Measurements from ENCODE around the gene RAD18. TPM values are rescaled to one million over a fixed set of nuclear protein-coding genes. Genes with fewer than 3 reads are reported as not detected.

RAD18 gene
- polyA plus RNA-seq, 1 of the 3 experiments (the other 2 are of a cell fraction), result 5.7 TPM

- peaks cover 0 to 6% of the 10 kb centered on the region in 2 experiments; a peak in 1 of 4 replicates for H3K4me1 ChIP-seq (ENCODE audit: control insufficient read depth in 1 of 2, insufficient read depth in 2 of 2, low read depth in 1 of 2, low read length in 1 of 2)
- H3K9ac ChIP-seq, result no peak overlapping the region
- no peak overlapping the region for H2AFZ ChIP-seq (ENCODE audit: low read depth)
- H3K27me3 ChIP-seq (ENCODE audit: insufficient read depth), result no peaks in the 10 kb centered on the region
- no peak overlapping the region for H3K4me3 ChIP-seq (ENCODE audit: low read depth in 2 of 2, low read length in 1 of 2)
- no peak for DNase-seq
- ChIA-PET POLR2A (no interaction called here), CTCF (interaction anchor here (1.2 to 1.7 kb wide), 3 partner anchors 10 to 318 kb away, joined by 3 to 4 read pairs (median 4); partner anchors contain the start of gene OXTR)
- no peaks in the 10 kb centered on the region for H3K9me3 ChIP-seq
- H3K4me2 ChIP-seq, result no peak overlapping the region
- 84% methylated on average over 6 of the region's 6 CpGs for WGBS (ENCODE audit: low lambda C conversion rate)
- no peaks in the 10 kb centered on the region for H3K9me2 ChIP-seq
- H3F3A ChIP-seq (replicated peaks; ENCODE audit: insufficient read depth), result no peaks in the 10 kb centered on the region
- H3K27ac ChIP-seq (ENCODE audit: low read depth in 2 of 2, low read length in 1 of 2), result no peak overlapping the region
- no peaks in the 10 kb centered on the region for H3K36me3 ChIP-seq (replicated peaks in 1 of 2; ENCODE audit: control insufficient read depth in 1 of 2, insufficient read depth in 2 of 2, low read length in 1 of 2)
- TF ChIP-seq NRF1 (IDR thresholded peaks at IDR 0.05; ENCODE audit: low read depth, low read length) (no peak), RCOR1 (IDR thresholded peaks at IDR 0.05; ENCODE audit: low read length) (no peak), RFX5 (IDR thresholded peaks at IDR 0.05; ENCODE audit: low read length) (no peak), JUND (IDR thresholded peaks at IDR 0.05) (no peak), POLR2AphosphoS5 (IDR thresholded peaks at IDR 0.05; ENCODE audit: low read depth, low read length) (no peak), CHD2 (IDR thresholded peaks at IDR 0.05; ENCODE audit: low read length, partially characterized antibody) (no peak), MXI1 (IDR thresholded peaks at IDR 0.05; ENCODE audit: low read depth, low read length) (no peak), FOXM1 (IDR thresholded peaks at IDR 0.05; ENCODE audit: low read depth) (no peak), SMC3 (IDR thresholded peaks at IDR 0.05; ENCODE audit: low read depth, low read length) (no peak), TEAD4 (IDR thresholded peaks at IDR 0.05; ENCODE audit: borderline replicate concordance, insufficient read depth) (no peak), RXRA (IDR thresholded peaks at IDR 0.05; ENCODE audit: borderline replicate concordance, low read depth) (no peak), RAD21 (IDR thresholded peaks at IDR 0.05; ENCODE audit: low read length) (no peak), NFIC (IDR thresholded peaks at IDR 0.05; ENCODE audit: borderline replicate concordance) (no peak), PBX3 (IDR thresholded peaks at IDR 0.05) (no peak), MEF2A (IDR thresholded peaks at IDR 0.05; ENCODE audit: borderline replicate concordance, low read depth) (no peak), ZBTB33 (IDR thresholded peaks at IDR 0.05; ENCODE audit: borderline replicate concordance, low read depth) (no peak)
- TF ChIP-seq, protein P1, sequence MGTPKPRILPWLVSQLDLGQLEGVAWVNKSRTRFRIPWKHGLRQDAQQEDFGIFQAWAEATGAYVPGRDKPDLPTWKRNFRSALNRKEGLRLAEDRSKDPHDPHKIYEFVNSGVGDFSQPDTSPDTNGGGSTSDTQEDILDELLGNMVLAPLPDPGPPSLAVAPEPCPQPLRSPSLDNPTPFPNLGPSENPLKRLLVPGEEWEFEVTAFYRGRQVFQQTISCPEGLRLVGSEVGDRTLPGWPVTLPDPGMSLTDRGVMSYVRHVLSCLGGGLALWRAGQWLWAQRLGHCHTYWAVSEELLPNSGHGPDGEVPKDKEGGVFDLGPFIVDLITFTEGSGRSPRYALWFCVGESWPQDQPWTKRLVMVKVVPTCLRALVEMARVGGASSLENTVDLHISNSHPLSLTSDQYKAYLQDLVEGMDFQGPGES (IDR thresholded peaks at IDR 0.05; ENCODE audit: low read depth, low read length), result no peak
- TF ChIP-seq, protein P2, sequence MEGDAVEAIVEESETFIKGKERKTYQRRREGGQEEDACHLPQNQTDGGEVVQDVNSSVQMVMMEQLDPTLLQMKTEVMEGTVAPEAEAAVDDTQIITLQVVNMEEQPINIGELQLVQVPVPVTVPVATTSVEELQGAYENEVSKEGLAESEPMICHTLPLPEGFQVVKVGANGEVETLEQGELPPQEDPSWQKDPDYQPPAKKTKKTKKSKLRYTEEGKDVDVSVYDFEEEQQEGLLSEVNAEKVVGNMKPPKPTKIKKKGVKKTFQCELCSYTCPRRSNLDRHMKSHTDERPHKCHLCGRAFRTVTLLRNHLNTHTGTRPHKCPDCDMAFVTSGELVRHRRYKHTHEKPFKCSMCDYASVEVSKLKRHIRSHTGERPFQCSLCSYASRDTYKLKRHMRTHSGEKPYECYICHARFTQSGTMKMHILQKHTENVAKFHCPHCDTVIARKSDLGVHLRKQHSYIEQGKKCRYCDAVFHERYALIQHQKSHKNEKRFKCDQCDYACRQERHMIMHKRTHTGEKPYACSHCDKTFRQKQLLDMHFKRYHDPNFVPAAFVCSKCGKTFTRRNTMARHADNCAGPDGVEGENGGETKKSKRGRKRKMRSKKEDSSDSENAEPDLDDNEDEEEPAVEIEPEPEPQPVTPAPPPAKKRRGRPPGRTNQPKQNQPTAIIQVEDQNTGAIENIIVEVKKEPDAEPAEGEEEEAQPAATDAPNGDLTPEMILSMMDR (IDR thresholded peaks at IDR 0.05), result no peak
- TF ChIP-seq, protein P3, sequence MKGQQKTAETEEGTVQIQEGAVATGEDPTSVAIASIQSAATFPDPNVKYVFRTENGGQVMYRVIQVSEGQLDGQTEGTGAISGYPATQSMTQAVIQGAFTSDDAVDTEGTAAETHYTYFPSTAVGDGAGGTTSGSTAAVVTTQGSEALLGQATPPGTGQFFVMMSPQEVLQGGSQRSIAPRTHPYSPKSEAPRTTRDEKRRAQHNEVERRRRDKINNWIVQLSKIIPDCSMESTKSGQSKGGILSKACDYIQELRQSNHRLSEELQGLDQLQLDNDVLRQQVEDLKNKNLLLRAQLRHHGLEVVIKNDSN (IDR thresholded peaks at IDR 0.05; ENCODE audit: borderline replicate concordance, low read depth), result no peak
- no peaks in the 10 kb centered on the region for H4K20me1 ChIP-seq (ENCODE audit: insufficient read depth)
- H3K79me2 ChIP-seq (ENCODE audit: insufficient read depth), result no peaks in the 10 kb centered on the region
Measured at GRCh38 chr3:8984081-8984480, 20.8 kb upstream of the RAD18 start.

Data from SK-N-SH (cell line).